ENCODE measurements around the gene PRDM12. TPM values are rescaled to one million over a fixed set of nuclear protein-coding genes. Genes with fewer than 3 reads are reported as not detected.

Gene PRDM12
- total RNA-seq, 2 experiments from 2014 or later: 0.14 to 0.15 TPM

DNA sequence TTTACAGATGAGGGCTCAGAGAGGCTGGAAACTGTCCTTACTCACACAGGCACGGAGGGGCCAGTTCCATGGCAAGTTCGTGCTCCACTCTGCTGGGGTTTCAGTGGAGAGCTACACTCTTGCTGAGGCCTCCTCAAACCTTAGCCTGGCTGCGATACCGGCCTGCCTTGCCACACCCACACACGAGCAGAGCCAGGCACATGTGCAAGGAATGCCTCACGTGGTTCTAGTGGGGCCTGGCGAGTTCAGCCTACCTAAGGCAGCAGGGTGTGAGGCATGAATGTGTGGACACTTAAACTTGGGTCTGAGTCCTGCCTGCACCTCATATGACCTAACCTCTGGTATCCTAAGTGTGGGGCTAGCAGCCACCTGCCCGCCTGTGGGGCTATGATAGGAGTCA, 21.5 kb upstream of the PRDM12 start:
- CTCF ChIA-PET: no interaction called here
- Mint-ChIP-seq H3K4me1 (no peaks in the 10 kb centered on the region), H3K4me3 (no peak overlapping the region), H3K9me3 (ENCODE audit: low read depth) (peaks cover 4% of the 10 kb centered on the region), H3K27ac (no peak overlapping the region), H3K36me3 (no peaks in the 10 kb centered on the region), H3K27me3 (no peaks in the 10 kb centered on the region)
- ATAC-seq (no peak), DNase-seq (no peak)

DNA sequence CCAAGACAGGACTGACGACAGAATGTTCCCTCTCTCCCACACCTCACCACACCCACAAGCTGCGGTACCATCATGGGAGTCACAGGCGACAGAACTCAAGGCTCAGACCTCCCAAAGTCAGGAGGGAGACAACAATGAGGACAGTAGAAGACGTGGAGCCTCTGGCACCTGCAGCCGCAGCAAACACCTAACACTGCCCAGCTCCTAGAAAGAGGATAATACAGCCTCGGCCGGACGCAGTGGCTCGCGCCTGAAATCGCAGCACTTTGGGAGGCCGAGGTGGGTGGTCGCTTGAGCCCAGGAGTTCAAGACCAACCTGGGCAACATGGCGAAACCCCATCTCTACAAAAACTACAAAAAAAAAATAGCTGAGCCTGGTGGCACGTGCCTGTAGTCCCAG, 13.2 kb upstream of the PRDM12 start:
- no peak for DNase-seq
- CTCF ChIA-PET: interaction anchor here (1.6 kb wide), 1 partner anchor 31 kb away, joined by 6 read pairs; no protein-coding TSS in a partner anchor
- no peaks in the 10 kb centered on the region for H3K9me3 Mint-ChIP-seq (ENCODE audit: low read depth)
- no peak for ATAC-seq
- no peak overlapping the region for H3K27ac Mint-ChIP-seq
- no peaks in the 10 kb centered on the region for H3K4me1 Mint-ChIP-seq
- peaks cover 22% of the 10 kb centered on the region for H3K27me3 Mint-ChIP-seq
- H3K36me3 Mint-ChIP-seq: no peaks in the 10 kb centered on the region
- no peak overlapping the region for H3K4me3 Mint-ChIP-seq

DNA sequence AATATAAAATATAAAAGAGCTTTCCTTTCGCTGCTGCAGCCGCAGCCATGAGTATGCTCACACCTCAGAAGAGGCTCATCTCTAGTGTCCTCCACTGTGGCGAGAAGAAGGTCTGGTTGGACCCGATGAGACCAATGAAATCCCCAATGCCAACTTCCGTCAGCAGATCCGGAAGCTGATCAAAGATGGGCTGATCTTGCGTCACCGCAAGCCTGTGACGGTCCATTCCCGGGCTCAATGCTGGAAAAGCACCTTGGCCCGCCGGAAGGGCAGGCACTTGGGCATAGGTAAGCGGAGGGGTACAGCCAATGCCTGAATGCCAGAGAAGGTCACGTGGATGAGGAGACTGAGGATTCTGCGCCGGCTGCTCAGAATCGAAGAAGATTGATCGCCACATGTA, 12.6 kb upstream of the PRDM12 start:
- no peak for ATAC-seq
- H3K27me3 Mint-ChIP-seq: peaks cover 27% of the 10 kb centered on the region
- no peak for DNase-seq
- H3K36me3 Mint-ChIP-seq: no peaks in the 10 kb centered on the region
- no peak overlapping the region for H3K27ac Mint-ChIP-seq
- H3K9me3 Mint-ChIP-seq (ENCODE audit: low read depth): no peaks in the 10 kb centered on the region
- no peak overlapping the region for H3K4me3 Mint-ChIP-seq
- CTCF ChIA-PET: no interaction called here
- H3K4me1 Mint-ChIP-seq: no peaks in the 10 kb centered on the region

DNA sequence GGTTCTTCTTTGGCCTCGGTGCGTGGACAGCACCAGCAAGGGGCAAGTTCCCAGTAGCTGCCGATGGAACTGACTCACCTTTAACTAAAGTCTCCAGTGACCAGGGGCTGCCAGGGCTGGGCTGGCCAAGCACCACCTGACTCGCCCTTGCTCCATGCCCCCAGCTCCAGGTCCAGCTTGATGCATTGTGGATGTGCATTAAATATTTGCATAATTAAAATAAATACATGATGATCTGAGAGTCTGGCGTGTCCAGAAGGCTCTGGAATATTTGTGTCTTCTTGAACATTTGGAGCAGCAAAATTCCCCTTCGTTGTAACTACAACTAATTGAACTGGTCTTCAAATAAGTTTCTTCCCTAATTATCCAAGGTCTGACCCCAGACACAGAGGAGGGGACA, 9.5 kb upstream of the PRDM12 start:
- Mint-ChIP-seq H3K4me1 (no peaks in the 10 kb centered on the region), H3K27ac (no peak overlapping the region), H3K4me3 (no peak overlapping the region), H3K9me3 (ENCODE audit: low read depth) (no peaks in the 10 kb centered on the region), H3K36me3 (no peaks in the 10 kb centered on the region), H3K27me3 (peaks cover 49% of the 10 kb centered on the region)
- CTCF ChIA-PET: interaction anchor here (1.0 to 1.9 kb wide), 2 partner anchors 13 to 27 kb away, joined by 3 to 4 read pairs; no protein-coding TSS in a partner anchor
- ATAC-seq (no peak), DNase-seq (no peak)

DNA sequence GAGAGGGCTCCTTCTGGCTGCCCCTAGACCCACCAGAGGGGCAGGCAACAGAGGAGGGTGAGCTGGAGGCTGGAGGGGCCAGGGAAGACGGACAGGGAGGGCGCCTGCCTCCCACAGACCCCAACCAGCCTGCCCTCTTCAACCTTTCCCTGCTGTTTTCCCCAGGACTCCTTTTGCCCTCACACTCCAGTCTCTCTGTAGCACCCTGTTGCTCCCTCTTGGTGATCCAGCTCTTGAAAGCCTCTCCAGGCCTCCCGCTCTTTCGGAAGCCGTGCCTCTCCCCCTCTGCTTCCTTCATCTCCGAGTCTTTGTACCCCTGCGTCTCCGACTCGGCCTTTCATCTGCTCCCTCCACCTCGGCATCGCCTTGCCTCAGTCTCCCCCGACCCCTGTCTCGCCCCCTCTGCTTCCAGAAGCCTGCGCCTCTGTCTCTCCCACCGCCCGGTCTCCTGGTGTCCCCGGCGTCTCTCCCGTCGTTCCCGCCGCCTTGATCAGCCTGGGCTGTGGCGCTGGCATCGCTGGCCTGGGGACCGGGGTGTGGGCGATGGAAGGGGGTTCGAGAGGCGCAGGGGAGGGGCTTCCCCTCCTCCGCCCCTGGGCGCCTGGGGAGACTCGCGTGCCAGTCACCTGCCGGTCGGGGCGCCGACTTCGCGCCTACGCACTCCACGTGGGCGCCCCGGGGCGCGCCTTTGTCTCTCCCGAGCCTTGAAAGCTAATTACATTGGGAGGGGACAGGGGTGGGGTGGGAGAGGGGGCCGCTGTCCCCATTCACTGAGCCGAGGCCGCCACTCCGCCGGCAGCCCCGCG, 5.3 kb upstream of the PRDM12 start:
- Mint-ChIP-seq H3K4me1 (peaks cover 4% of the 10 kb centered on the region), H3K36me3 (no peaks in the 10 kb centered on the region), H3K9me3 (ENCODE audit: low read depth) (no peaks in the 10 kb centered on the region)

DNA sequence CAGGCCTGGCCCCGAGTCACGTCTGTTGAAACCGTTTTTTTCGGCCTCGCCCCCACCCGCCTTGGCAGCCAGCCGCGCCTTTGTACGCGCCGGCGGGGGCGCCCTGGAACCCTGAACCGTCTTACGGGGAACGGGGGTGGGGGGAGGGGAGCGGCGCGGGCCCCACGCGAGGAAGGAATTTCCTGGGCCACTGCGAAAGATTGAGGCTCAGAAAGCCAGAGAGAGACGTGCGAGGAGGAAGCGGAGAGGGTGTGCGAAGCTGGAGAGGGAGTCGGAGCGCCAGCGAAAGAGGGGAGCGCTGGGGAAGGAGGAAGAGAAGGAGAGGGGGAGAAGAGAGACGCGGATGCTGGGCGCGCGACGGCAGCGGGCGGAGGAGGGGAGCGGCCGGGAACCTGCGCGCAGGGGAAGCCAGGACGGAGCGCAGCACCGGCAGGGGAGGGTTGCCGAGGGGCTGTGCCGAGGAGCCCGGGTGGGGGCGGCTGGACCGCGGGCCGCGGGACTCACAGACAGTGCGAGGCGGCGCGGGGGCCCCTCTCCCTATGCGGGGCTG, 4.6 kb upstream of the PRDM12 start:
- CTCF ChIA-PET: no interaction called here
- peak overlapping the region; percentile 52 for H3K27ac Mint-ChIP-seq

More for the DNA sequence above, 5.3 kb upstream of the PRDM12 start:
- CTCF ChIA-PET: no interaction called here
- Mint-ChIP-seq H3K27me3 (peaks cover 73% of the 10 kb centered on the region), H3K27ac (no peak overlapping the region), H3K4me3 (no peak overlapping the region)
- DNase-seq (no peak), ATAC-seq (no peak)

DNA sequence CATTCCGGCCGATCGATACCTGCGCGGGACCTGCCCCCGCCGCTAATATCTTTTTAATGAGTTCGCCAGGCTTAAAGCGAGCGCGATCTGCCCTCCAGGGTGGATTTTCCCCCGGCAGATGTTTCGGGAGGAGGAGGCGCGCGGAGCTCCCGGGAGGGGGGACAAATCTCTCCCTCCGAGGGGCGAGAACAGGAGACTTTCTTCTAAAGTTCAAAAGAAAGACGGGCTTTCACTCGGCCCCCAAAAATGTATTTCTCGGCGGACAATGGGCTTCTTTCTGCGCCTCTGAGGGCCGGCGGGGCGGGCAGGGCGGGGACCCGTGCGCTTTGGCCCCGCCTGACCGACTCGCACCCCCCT, 4.1 kb upstream of the PRDM12 start:
- Mint-ChIP-seq H3K36me3 (peaks cover under 1% of the 10 kb centered on the region), H3K4me3 (no peak overlapping the region), H3K27me3 (peaks cover 80% of the 10 kb centered on the region), H3K4me1 (peaks cover 5% of the 10 kb centered on the region), H3K9me3 (ENCODE audit: low read depth) (no peaks in the 10 kb centered on the region), H3K27ac (peak overlapping the region; percentile 36)
- CTCF ChIA-PET: no interaction called here
- DNase-seq (no peak), ATAC-seq (no peak)

More for the DNA sequence above, 4.6 kb upstream of the PRDM12 start:
- Mint-ChIP-seq H3K36me3 (no peaks in the 10 kb centered on the region), H3K27me3 (peaks cover 79% of the 10 kb centered on the region), H3K4me1 (peaks cover 4% of the 10 kb centered on the region), H3K4me3 (no peak overlapping the region), H3K9me3 (ENCODE audit: low read depth) (no peaks in the 10 kb centered on the region)
- no peak for DNase-seq
- ATAC-seq: no peak

DNA sequence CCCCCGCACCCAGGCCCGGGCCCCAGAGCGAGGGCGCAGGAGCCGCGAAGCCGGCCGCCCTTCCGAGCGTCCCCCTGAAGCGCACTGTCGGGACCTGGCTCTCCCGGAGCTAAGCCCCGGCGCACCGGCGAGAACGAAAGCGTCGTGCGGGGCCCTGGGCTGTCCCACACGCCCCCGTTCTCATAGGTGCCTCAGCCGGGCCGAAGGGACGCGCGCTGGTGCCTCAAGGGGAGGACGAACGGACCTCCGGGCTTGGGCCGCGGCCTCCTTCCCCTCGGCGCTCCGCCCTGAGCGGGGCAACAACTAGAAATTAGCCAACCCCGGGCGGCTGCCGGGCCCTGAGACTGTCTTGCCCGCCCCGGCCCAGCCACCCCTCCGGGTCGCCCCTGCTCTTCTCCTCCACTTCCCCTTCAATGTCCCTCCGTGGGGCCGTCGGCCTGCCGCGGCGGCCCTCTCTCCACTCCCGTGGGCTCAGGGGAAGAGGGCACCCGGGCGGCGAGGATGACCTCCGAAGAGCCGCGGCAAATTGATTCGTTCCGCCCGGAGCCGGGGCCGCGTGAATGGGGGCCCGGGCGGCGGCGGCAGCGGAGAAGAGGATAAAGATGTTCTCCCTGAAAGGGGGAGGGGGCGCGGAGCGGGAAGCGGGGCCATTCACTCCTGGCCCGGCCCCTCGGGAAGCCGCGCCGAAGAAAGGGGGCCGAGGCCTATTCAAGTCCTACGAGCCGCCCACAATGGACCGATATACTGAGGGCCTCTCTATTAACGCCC, 3.5 kb upstream of the PRDM12 start:
- H3K27me3 Mint-ChIP-seq: peaks cover 79% of the 10 kb centered on the region
- peaks cover 7% of the 10 kb centered on the region for H3K4me1 Mint-ChIP-seq
- H3K27ac Mint-ChIP-seq: no peak overlapping the region
- no peak overlapping the region for H3K4me3 Mint-ChIP-seq
- DNase-seq (no peak), ATAC-seq (no peak)
- CTCF ChIA-PET: no interaction called here
- H3K36me3 Mint-ChIP-seq: peaks cover 2% of the 10 kb centered on the region
- H3K9me3 Mint-ChIP-seq (ENCODE audit: low read depth): no peaks in the 10 kb centered on the region

DNA sequence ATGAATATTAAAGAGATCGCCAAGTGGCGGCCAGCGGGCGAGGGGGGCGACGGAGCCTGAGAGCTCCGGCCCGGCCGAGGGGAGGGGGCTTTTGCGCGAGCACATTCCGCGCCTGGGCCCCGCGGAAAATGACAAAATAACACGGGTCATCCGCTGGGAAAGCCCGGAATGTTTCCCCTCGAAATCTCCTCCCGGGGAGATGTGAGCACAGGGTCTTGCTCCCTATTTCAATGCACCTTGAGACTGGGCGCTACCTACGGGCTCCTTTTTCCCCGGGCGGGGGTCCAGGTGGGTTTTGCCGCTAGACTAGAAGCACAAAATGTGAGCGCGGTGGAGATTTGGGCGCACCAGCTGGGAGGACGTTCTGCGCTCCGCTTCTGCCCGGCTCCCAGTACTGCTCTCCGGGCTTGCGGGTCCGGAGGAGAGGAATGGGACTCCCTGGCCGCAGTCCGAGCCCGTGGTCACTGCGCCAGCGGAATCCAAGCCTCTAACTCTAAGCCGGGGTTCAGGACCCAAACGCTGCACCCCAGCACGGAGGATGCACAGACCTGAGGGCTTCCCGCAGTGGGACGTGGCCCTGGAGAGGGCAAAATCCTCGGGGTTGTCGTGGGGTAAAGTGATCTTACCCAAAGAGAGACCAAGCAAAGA, 2.8 kb upstream of the PRDM12 start:
- Mint-ChIP-seq H3K4me1 (peaks cover 7% of the 10 kb centered on the region), H3K9me3 (ENCODE audit: low read depth) (no peaks in the 10 kb centered on the region), H3K27ac (no peak overlapping the region), H3K36me3 (peaks cover 2% of the 10 kb centered on the region), H3K27me3 (peaks cover 79% of the 10 kb centered on the region), H3K4me3 (no peak overlapping the region)
- no peak for DNase-seq
- CTCF ChIA-PET: interaction anchor here (2.1 kb wide), 1 partner anchor 21 kb away, joined by 7 read pairs; no protein-coding TSS in a partner anchor
- ATAC-seq: no peak

DNA sequence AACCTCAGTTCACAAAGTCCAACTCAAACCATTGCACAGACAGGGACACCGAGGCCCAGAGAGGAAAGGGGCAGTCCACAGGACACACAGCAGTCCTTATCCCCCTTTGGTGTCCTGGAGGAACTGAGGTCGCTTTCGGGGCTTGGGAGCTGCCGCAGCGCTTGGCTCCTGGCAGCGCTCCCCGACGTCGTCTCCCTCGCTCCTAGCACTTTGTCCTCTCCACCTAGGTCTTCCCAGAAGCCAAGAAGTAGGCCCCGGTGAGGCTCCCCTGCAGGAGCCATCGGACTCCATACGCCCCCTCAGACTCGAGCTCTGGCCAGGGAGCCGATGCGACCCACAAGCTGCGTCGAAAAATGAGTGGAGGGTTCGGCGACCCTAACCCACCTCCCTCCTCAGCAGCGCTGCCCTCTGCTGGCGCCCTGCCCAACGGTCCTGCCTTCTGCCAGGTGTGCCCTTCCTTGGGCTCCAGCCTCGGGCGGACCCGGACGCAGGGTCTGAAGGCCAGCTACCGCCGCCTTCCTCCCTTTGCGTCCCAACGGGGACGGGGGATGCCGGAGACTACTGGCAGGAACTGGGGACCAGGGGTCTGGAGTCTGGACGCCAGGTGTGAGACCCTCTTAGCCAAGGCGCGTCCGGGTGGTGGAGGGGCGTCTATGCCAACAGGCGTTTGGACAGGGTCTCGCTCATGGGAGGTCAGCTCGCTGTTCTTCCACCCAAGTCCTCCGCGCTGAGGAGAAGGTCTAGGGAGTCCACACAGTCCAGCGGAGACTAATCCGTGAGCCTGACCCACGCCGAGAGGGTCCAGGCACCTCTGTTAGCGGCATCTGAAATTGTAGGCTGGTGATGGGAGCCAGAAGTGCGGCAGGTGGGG, 2.1 kb upstream of the PRDM12 start:
- peaks cover 2% of the 10 kb centered on the region for H3K36me3 Mint-ChIP-seq
- ATAC-seq (no peak), DNase-seq (no peak)
- H3K9me3 Mint-ChIP-seq (ENCODE audit: low read depth): no peaks in the 10 kb centered on the region
- peaks cover 7% of the 10 kb centered on the region for H3K4me1 Mint-ChIP-seq
- no peak overlapping the region for H3K4me3 Mint-ChIP-seq
- peak overlapping the region; percentile 39 for H3K27ac Mint-ChIP-seq
- peaks cover 78% of the 10 kb centered on the region for H3K27me3 Mint-ChIP-seq
- CTCF ChIA-PET: interaction anchor here (2.1 kb wide), 1 partner anchor 20 kb away, joined by 7 read pairs; no protein-coding TSS in a partner anchor

DNA sequence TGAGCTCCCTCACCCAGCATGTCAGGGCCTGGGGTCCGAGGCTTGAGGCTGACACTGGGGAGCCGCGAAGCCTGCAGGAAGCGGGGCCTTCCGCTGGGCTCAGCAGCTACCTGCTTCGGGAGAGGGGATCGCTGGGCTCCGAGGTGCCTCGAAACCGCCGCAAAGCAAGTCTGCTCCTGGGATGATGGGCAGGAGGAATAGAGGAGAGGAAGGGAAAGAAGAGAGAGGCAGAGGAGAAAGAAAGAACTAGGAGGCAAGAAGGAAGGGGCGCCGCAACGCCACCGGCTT, 1.5 kb upstream of the PRDM12 start:
- Mint-ChIP-seq H3K27me3 (peaks cover 80% of the 10 kb centered on the region), H3K4me1 (peaks cover 7% of the 10 kb centered on the region), H3K9me3 (ENCODE audit: low read depth) (no peaks in the 10 kb centered on the region), H3K36me3 (peaks cover 2% of the 10 kb centered on the region), H3K27ac (peak overlapping the region; percentile 39), H3K4me3 (no peak overlapping the region)
- ATAC-seq (no peak), DNase-seq (no peak)
- CTCF ChIA-PET: interaction anchor here (2.1 kb wide), 1 partner anchor 20 kb away, joined by 7 read pairs; no protein-coding TSS in a partner anchor

DNA sequence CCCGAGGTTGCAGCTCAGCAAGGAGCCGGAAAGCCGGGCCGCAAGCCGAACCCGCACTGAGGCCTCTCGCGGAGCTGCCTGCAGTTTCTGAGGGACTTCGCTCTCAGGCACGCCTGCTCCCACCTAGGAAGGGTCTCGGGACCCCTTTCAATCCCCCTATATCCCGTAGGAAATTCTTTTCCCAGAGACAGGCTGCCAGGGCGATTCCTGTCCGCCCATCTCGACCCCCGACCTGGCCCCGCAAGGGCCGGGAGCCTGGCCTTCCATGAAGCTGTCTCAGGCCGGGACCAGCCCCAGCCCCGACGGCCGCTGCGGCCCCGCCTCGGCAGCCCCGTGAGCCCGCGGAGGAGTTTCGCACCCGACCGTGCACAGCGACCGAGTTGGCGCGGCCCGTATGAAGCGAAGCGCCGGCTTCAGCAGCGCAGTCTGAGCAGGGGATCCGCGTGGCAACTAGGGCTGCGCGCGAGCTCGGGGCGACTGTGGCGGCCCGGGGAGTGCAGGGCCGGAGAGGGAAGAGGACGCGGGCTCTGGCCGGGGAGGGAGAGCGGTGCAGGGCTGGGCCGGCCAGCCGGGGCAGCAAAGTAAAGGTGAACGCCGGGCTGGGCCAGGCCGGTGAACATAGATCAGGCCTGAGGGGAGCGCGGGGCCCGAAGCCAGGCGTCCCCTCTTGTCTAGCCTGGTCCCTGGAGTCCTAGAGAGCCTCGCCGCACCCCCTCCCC, 977 bp upstream of the PRDM12 start:
- DNase-seq (no peak), ATAC-seq (no peak)
- no peak overlapping the region for H3K4me3 Mint-ChIP-seq
- H3K9me3 Mint-ChIP-seq (ENCODE audit: low read depth): no peaks in the 10 kb centered on the region
- CTCF ChIA-PET: interaction anchor here (2.1 kb wide), 1 partner anchor 19 kb away, joined by 7 read pairs; no protein-coding TSS in a partner anchor
- H3K27me3 Mint-ChIP-seq: peaks cover 80% of the 10 kb centered on the region
- H3K36me3 Mint-ChIP-seq: peaks cover 2% of the 10 kb centered on the region
- H3K27ac Mint-ChIP-seq: no peak overlapping the region
- H3K4me1 Mint-ChIP-seq: peaks cover 7% of the 10 kb centered on the region

Measured in activated CD8-positive, alpha-beta memory T cell treated with anti-CD3 and anti-CD28 coated beads, Interleukin-2, amount 10 ng/mL, durations not matched to agents 7 days and 5 days (primary cell).